Measurements from ENCODE around the gene FNDC3B. TPM values are rescaled to one million over a fixed set of nuclear protein-coding genes. Genes with fewer than 3 reads are reported as not detected.

FNDC3B gene
- total and polyA plus RNA-seq, 2 donors (not counting 3 experiments of a cell fraction or from before 2014, with no cell fraction given) = 91.6 to 295 TPM

- no peak for TF ChIP-seq MAX (IDR thresholded peaks at IDR 0.05; ENCODE audit: insufficient read depth, insufficient read length)
- TF ChIP-seq POLR2A (IDR thresholded peaks at IDR 0.05; ENCODE audit: low read depth, low read length) = no peak
- TF ChIP-seq CTCF (IDR thresholded peaks at IDR 0.05; ENCODE audit: extremely low read depth in 1 of 2, insufficient read depth in 1 of 2, low read depth in 1 of 2, low read length in 2 of 2) = no peak
- no peak for TF ChIP-seq POLR2AphosphoS5 (IDR thresholded peaks at IDR 0.05; ENCODE audit: insufficient read depth, low read depth, low read length)
- TF ChIP-seq MYC (IDR thresholded peaks at IDR 0.05; ENCODE audit: low read depth, low read length) = no peak
- TF ChIP-seq JUN (IDR thresholded peaks at IDR 0.05; ENCODE audit: borderline replicate concordance, insufficient read depth, insufficient read length, low read depth) = no peak
- TF ChIP-seq GATA2 (IDR thresholded peaks at IDR 0.05; ENCODE audit: insufficient read depth, insufficient read length, low read depth, low read length) = no peak
- TF ChIP-seq FOS (IDR thresholded peaks at IDR 0.05; ENCODE audit: borderline replicate concordance, insufficient read depth, low read length) = no peak
- TF ChIP-seq EZH2 (IDR thresholded peaks at IDR 0.05; ENCODE audit: borderline replicate concordance, low read depth, low read length, severe bottlenecking) = no peak
- no peak overlapping the region for H3K4me2 ChIP-seq (ENCODE audit: insufficient read depth, low read length)
- H4K20me1 ChIP-seq (replicated peaks; ENCODE audit: control insufficient read depth, extremely low read depth, insufficient read depth, low read length) = peaks cover 2% of the 10 kb centered on the region
- H3K9ac ChIP-seq (replicated peaks; ENCODE audit: extremely low read depth, insufficient read depth, low read length) = no peak overlapping the region
- ChIA-PET POLR2A (no interaction called here), CTCF (interaction anchor here (0.9 to 1.6 kb wide), 2 partner anchors 8 to 21 kb away, joined by 5 read pairs; no protein-coding TSS in a partner anchor)
- intact Hi-C loops (cut with micrococcal nuclease) (no loop called here), dilution Hi-C loops (cut with MboI; ENCODE audit: extremely low pct_ligation_motif_present, low sequenced_read_pairs) (no loop called here)
- no peaks in the 10 kb centered on the region for H3K9me1 ChIP-seq (replicated peaks; ENCODE audit: control insufficient read depth, extremely low read depth, insufficient read depth, low read length)
- DNase-seq (ENCODE audit: low read depth, low spot score) (no peak), FAIRE-seq (no peak)
- H3K9me3 ChIP-seq (replicated peaks; ENCODE audit: control insufficient read depth, insufficient read depth, low read length) = no peaks in the 10 kb centered on the region
- H3K27ac ChIP-seq (ENCODE audit: insufficient read depth, low read depth, low read length) = no peak overlapping the region
- no peak overlapping the region for H3K4me3 ChIP-seq (replicated peaks in 1 of 3; ENCODE audit: insufficient read depth in 1 of 3, low read depth in 1 of 3, low read length in 3 of 3)
- H3K79me2 ChIP-seq (ENCODE audit: control insufficient read depth, insufficient read depth, low read length) = peaks cover 78% of the 10 kb centered on the region
- BruUV-seq (replicated peaks) = no TSS peak
- H3K36me3 ChIP-seq (ENCODE audit: control insufficient read depth in 2 of 2, extremely low read depth in 1 of 2, insufficient read depth in 2 of 2, low read length in 2 of 2) = peaks cover 4 to 8% of the 10 kb centered on the region in 2 experiments
- H3K27me3 ChIP-seq (ENCODE audit: control insufficient read depth in 2 of 2, insufficient read depth in 2 of 2, low read length in 2 of 2) = no peaks in the 10 kb centered on the region
- peaks cover 76% of the 10 kb centered on the region for H3K4me1 ChIP-seq (ENCODE audit: control insufficient read depth, extremely low read depth, insufficient read depth, low read length)
- no peak overlapping the region for H2AFZ ChIP-seq (ENCODE audit: low read depth, low read length)
Observed at GRCh38 chr3:172131746-172132145, 92.4 kb downstream of the FNDC3B start.
